Endothelial cell of umbilical vein (primary cell): ENCODE results near the gene PDGFB. TPM values are rescaled to one million over a fixed set of nuclear protein-coding genes. Genes with fewer than 3 reads are reported as not detected.

ENCODE experiments used
- BruUV-seq: library from RNA; stranded (reverse); fragments of 400-500 nt; replicated peaks from 2 replicates; lab custom pipeline; 2021; lab: Mats Ljungman, UMichigan
- CTCF ChIA-PET: fragments of 300-600, 350-600 bp; sonication (Branson Sonifier 250); formaldehyde crosslinking; loops from one replicate; lab custom pipeline; 2021; ENCODE audit warnings: antibody characterized with exemption, inconsistent platforms; lab: Charles Lee
- POLR2A ChIA-PET: fragments of 300-600, 350-600 bp; sonication (Branson Sonifier 250); formaldehyde crosslinking; loops from one replicate; lab custom pipeline; 2021; ENCODE audit warnings: antibody characterized with exemption, inconsistent platforms; lab: Charles Lee
- DNase-seq: peaks from one replicate; pipeline ENCODE4 v3.0.0-alpha.2; 2011; ENCODE audit warnings: low read depth, low spot score
- FAIRE-seq: peaks from 2 replicates; lab custom pipeline; 2011; peaks lifted over from hg19 to GRCh38; lab: Jason Lieb, UNC
- H2AFZ ChIP-seq: 2 replicates; pipeline ENCODE4 v1.6.0; 2012; ENCODE audit warnings: low read depth, low read length, control low read depth, inconsistent platforms
- H3K27ac ChIP-seq: 2 replicates; pipeline ENCODE4 v1.5.1; 2011; ENCODE audit warnings: low read depth, mild to moderate bottlenecking, control low read depth, low read length, moderate library complexity; ENCODE audit not compliant: insufficient read depth
- H3K27me3 ChIP-seq, 2 experiments: 2 replicates each; pipeline versions ENCODE4 v1.6.0 to v1.6.1; 2011; ENCODE audit warnings: low read length in 2 of 2, mixed read lengths in 1 of 2; ENCODE audit not compliant: control insufficient read depth in 2 of 2, insufficient read depth in 2 of 2
- H3K36me3 ChIP-seq, 2 experiments: 2 replicates in 1 of 2; 3 replicates in 1 of 2; pipeline ENCODE4 v1.5.1; 2011; ENCODE audit warnings: low read length in 2 of 2, mild to moderate bottlenecking in 1 of 2, moderate library complexity in 1 of 2; ENCODE audit not compliant: control insufficient read depth in 2 of 2, insufficient read depth in 2 of 2; ENCODE audit errors: extremely low read depth in 1 of 2
- H3K4me1 ChIP-seq: 3 replicates; pipeline ENCODE4 v1.5.1; 2011; ENCODE audit warnings: mild to moderate bottlenecking, low read length; ENCODE audit not compliant: control insufficient read depth, insufficient read depth; ENCODE audit errors: extremely low read depth
- H3K4me2 ChIP-seq: 2 replicates; pipeline ENCODE4 v1.6.1; 2011; ENCODE audit warnings: low read length, control low read depth, mixed read lengths; ENCODE audit not compliant: insufficient read depth
- H3K4me3 ChIP-seq, 3 experiments: fragments of 200-600 bp in 1 of 3; sonication (generic), shearing (Covaris generic) in 1 of 3; replicated peaks in 1 of 3; 2 replicates each; pipeline ENCODE4 v1.5.1; 2011 to 2016; ENCODE audit warnings: control low read depth in 3 of 3, low read length in 3 of 3, mild to moderate bottlenecking in 2 of 3, inconsistent platforms in 1 of 3, low read depth in 1 of 3, moderate library complexity in 1 of 3; ENCODE audit not compliant: insufficient read depth in 1 of 3
- H3K79me2 ChIP-seq: 2 replicates; pipeline ENCODE4 v1.6.0; 2012; ENCODE audit warnings: low read length, inconsistent platforms; ENCODE audit not compliant: control insufficient read depth, insufficient read depth
- H3K9ac ChIP-seq: replicated peaks from 2 replicates; pipeline ENCODE3; 2011; ENCODE audit warnings: low read length, control low read depth; ENCODE audit not compliant: insufficient read depth; ENCODE audit errors: extremely low read depth
- H3K9me1 ChIP-seq: replicated peaks from 3 replicates; pipeline ENCODE4 v1.6.0; 2011; ENCODE audit warnings: mild to moderate bottlenecking, low read length; ENCODE audit not compliant: control insufficient read depth, insufficient read depth; ENCODE audit errors: extremely low read depth
- H3K9me3 ChIP-seq: replicated peaks from 2 replicates; pipeline ENCODE4 v1.5.1; 2012; ENCODE audit warnings: low read length, inconsistent platforms; ENCODE audit not compliant: control insufficient read depth, insufficient read depth
- H4K20me1 ChIP-seq: replicated peaks from 2 replicates; pipeline ENCODE3; 2011; ENCODE audit warnings: mild to moderate bottlenecking, low read length; ENCODE audit not compliant: control insufficient read depth, insufficient read depth; ENCODE audit errors: extremely low read depth
- EZH2 ChIP-seq: IDR thresholded peaks from 2 replicates; pipeline ENCODE4 v1.6.1; 2012; ENCODE audit warnings: borderline replicate concordance, low read depth, mild to moderate bottlenecking, moderate library complexity, low read length, inconsistent platforms; ENCODE audit not compliant: severe bottlenecking
- FOS ChIP-seq: IDR thresholded peaks from 2 replicates; pipeline ENCODE4 v1.6.1; 2011; ENCODE audit warnings: mild to moderate bottlenecking, low read length, moderate library complexity, borderline replicate concordance; ENCODE audit not compliant: insufficient read depth
- GATA2 ChIP-seq: IDR thresholded peaks from 2 replicates; pipeline ENCODE4 v1.7.0; 2011; ENCODE audit warnings: low read depth, mild to moderate bottlenecking, moderate library complexity, mixed read lengths, low read length; ENCODE audit not compliant: insufficient read length, insufficient read depth
- JUN ChIP-seq: IDR thresholded peaks from 2 replicates; pipeline ENCODE4 v1.6.1; 2011; ENCODE audit warnings: borderline replicate concordance, low read depth; ENCODE audit not compliant: insufficient read length, insufficient read depth
- MYC ChIP-seq: IDR thresholded peaks from one replicate; pipeline ENCODE4 v1.6.1; 2011; ENCODE audit warnings: mild to moderate bottlenecking, low read depth, low read length
- POLR2A ChIP-seq: IDR thresholded peaks from 2 replicates; pipeline ENCODE4 v1.6.1; 2012; ENCODE audit warnings: low read depth, mild to moderate bottlenecking, control low read depth, low read length
- POLR2AphosphoS5 ChIP-seq: IDR thresholded peaks from 2 replicates; pipeline ENCODE4 v1.6.1; 2012; ENCODE audit warnings: low read depth, mild to moderate bottlenecking, control low read depth, low read length, moderate library complexity; ENCODE audit not compliant: insufficient read depth
- dilution Hi-C: fragments of 300-500 bp; cut with MboI; formaldehyde crosslinking; loops from one replicate; pipeline ENCODE4 v1.15.0; 2019; ENCODE audit warnings: low sequenced_read_pairs; ENCODE audit not compliant: extremely low pct_ligation_motif_present
- intact Hi-C: fragments of 100-400 bp; cut with micrococcal nuclease; formaldehyde crosslinking; loops from one replicate; pipeline ENCODE4 v1.10.0; 2022
- polyA plus RNA-seq, 4 experiments: library from polyadenylated mRNA; depleted of rRNA in 3 of 4; stranded (reverse) in 3 of 4; unstranded in 1 of 4; fragments of >200 nt; gene quantifications; 2 replicates each; pipeline versions ENCODE4 v1.2.1 to v1.2.3, GENCODE V29; 2011 to 2012; ENCODE audit warnings: missing spikeins in 1 of 4
- total RNA-seq: library from RNA; stranded (reverse); gene quantifications from 2 replicates; pipeline ENCODE4 v1.2.3, GENCODE V29; 2021
- TF ChIP-seq, protein P1 (sequence below), 2 donors: IDR thresholded peaks; 1 replicate in 1 of 2; 2 replicates in 1 of 2; pipeline ENCODE4 v1.5.1; 2011; ENCODE audit warnings: low read length in 2 of 2, mild to moderate bottlenecking in 2 of 2, moderate library complexity in 2 of 2, control low read depth in 1 of 2, inconsistent platforms in 1 of 2, low read depth in 1 of 2; ENCODE audit not compliant: insufficient read depth in 1 of 2; ENCODE audit errors: extremely low read depth in 1 of 2
- TF ChIP-seq, protein P2 (sequence below): IDR thresholded peaks from 2 replicates; pipeline ENCODE4 v1.6.1; 2011; ENCODE audit not compliant: insufficient read depth, insufficient read length

Gene PDGFB
- total and polyA plus RNA-seq, 2 donors (not counting 3 experiments of a cell fraction or from before 2014, with no cell fraction given), result 135 to 240 TPM

DNA sequence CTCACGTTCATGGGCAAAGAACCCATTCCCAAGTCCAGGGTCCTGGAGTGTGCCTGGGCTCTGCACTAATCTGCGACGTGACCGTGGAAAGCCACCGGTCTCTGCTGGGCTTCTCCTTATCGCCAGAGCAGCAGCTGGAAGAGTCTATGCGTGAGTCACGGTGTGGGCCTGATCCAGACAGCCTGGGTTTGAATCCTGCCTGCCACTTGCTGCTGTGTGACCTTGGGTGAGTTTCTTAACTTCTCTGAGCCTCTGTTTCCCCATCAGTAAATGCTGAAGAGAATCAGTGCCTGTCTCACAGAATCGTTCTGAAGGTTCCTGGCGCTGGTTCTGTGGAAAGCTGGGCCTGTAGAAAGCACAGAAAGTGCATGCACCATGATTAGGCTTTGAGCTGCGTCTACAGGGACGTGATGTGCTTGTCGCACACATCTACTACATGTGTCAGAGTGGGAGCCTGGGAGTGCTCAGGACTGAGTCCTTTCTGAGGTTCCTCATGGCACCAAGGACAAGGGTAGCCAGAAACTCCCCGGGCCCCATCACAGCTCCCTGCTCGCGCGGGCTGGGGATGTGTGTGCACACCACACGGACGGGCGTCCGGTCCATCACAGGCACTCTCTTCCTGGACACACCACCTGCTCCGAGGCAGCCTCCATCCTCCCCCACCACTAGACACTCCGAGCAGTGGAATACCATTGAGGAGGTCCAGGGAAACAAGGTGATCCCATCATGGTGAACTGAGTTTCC, 20.5 kb upstream of the PDGFB start:
- DNase-seq (no peak), FAIRE-seq (no peak)
- peaks cover 14% of the 10 kb centered on the region for H3K4me1 ChIP-seq
- dilution Hi-C loops, result no loop called here
- BruUV-seq, result no TSS peak
- no peaks in the 10 kb centered on the region for H3K36me3 ChIP-seq
- no peak overlapping the region for H3K4me2 ChIP-seq
- H3K27me3 ChIP-seq, result no peaks in the 10 kb centered on the region
- H3K9me1 ChIP-seq, result no peaks in the 10 kb centered on the region
- CTCF ChIA-PET, result interaction anchor here (0.8 to 1.0 kb wide), 2 partner anchors 12 to 14 kb away, joined by 3 read pairs; no protein-coding TSS in a partner anchor
- TF ChIP-seq MYC (no peak), GATA2 (no peak), POLR2A (no peak), POLR2AphosphoS5 (no peak), FOS (no peak), EZH2 (no peak), JUN (no peak)
- TF ChIP-seq, protein P1, sequence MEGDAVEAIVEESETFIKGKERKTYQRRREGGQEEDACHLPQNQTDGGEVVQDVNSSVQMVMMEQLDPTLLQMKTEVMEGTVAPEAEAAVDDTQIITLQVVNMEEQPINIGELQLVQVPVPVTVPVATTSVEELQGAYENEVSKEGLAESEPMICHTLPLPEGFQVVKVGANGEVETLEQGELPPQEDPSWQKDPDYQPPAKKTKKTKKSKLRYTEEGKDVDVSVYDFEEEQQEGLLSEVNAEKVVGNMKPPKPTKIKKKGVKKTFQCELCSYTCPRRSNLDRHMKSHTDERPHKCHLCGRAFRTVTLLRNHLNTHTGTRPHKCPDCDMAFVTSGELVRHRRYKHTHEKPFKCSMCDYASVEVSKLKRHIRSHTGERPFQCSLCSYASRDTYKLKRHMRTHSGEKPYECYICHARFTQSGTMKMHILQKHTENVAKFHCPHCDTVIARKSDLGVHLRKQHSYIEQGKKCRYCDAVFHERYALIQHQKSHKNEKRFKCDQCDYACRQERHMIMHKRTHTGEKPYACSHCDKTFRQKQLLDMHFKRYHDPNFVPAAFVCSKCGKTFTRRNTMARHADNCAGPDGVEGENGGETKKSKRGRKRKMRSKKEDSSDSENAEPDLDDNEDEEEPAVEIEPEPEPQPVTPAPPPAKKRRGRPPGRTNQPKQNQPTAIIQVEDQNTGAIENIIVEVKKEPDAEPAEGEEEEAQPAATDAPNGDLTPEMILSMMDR (IDR thresholded peaks at IDR 0.05; ENCODE audit: extremely low read depth in 1 of 2, insufficient read depth in 1 of 2, low read depth in 1 of 2, low read length in 2 of 2), result no peak
- TF ChIP-seq, protein P2, sequence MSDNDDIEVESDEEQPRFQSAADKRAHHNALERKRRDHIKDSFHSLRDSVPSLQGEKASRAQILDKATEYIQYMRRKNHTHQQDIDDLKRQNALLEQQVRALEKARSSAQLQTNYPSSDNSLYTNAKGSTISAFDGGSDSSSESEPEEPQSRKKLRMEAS, result no peak
- no peaks in the 10 kb centered on the region for H4K20me1 ChIP-seq
- no peak overlapping the region for H3K4me3 ChIP-seq
- no peak overlapping the region for H3K27ac ChIP-seq
- H3K9ac ChIP-seq, result no peak overlapping the region
- H2AFZ ChIP-seq, result no peak overlapping the region
- no peaks in the 10 kb centered on the region for H3K79me2 ChIP-seq
- POLR2A ChIA-PET, result no interaction called here
- intact Hi-C loops, result no loop called here
- no peaks in the 10 kb centered on the region for H3K9me3 ChIP-seq
